Neutrophil (primary cell): Measurements from ENCODE around the gene KCNH1.
"Not testable (repeated sequence)": the region's sequence is repeated elsewhere in the genome, so short reads cannot be mapped to it uniquely, and the experiment has no call there.

Experiments used
- H3K27ac ChIP-seq: fragments of 200-600 bp; sonication (generic); 2 replicates; pipeline ENCODE4 v1.5.1; 2016; ENCODE audit warnings: mild to moderate bottlenecking, moderate library complexity
- H3K27me3 ChIP-seq: fragments of 200-600 bp; sonication (generic); 2 replicates; pipeline ENCODE4 v1.6.0; 2016; ENCODE audit warnings: mild to moderate bottlenecking
- H3K36me3 ChIP-seq: fragments of 200-600 bp; sonication (generic); 2 replicates; pipeline ENCODE4 v1.5.1; 2017
- H3K4me1 ChIP-seq, 2 experiments: fragments of 200-600 bp in 1 of 2; sonication (generic) in 1 of 2; 1 replicate in 1 of 2; 2 replicates in 1 of 2; pipeline versions ENCODE4 v1.5.1 to v1.6.1; 2013 to 2016; ENCODE audit warnings: low read depth in 1 of 2, low read length in 1 of 2, mild to moderate bottlenecking in 1 of 2, moderate library complexity in 1 of 2; ENCODE audit not compliant: control insufficient read depth in 1 of 2, insufficient read depth in 1 of 2
- H3K4me3 ChIP-seq, 2 experiments: fragments of 200-600 bp in 1 of 2; sonication (generic) in 1 of 2; 1 replicate in 1 of 2; 2 replicates in 1 of 2; pipeline ENCODE4 v1.5.1; 2013 to 2016; ENCODE audit warnings: low read depth in 1 of 2, low read length in 1 of 2, mild to moderate bottlenecking in 1 of 2, moderate library complexity in 1 of 2
- H3K9me3 ChIP-seq: fragments of 200-600 bp; sonication (generic); 2 replicates; pipeline ENCODE4 v1.5.1; 2016
- CTCF ChIP-seq: fragments of 200-600 bp; sonication (generic); IDR thresholded peaks from 2 replicates; pipeline ENCODE4 v1.5.1; 2016; ENCODE audit warnings: antibody characterized with exemption

KCNH1 gene

GRCh38 chr1:210662291-210663050, 471.5 kb downstream of the KCNH1 start:
- no peak overlapping the region for H3K27ac ChIP-seq
- no peaks in the 10 kb centered on the region for H3K9me3 ChIP-seq
- no peaks in the 10 kb centered on the region for H3K36me3 ChIP-seq
- no peaks in the 10 kb centered on the region for H3K27me3 ChIP-seq
- TF ChIP-seq CTCF = no peak
- H3K4me3 ChIP-seq = no peak overlapping the region
- H3K4me1 ChIP-seq = no peaks in the 10 kb centered on the region

- not testable (repeated sequence) for H3K36me3 ChIP-seq, H3K27me3 ChIP-seq, H3K27ac ChIP-seq, H3K4me1 ChIP-seq, H3K4me3 ChIP-seq, H3K9me3 ChIP-seq
Measured at GRCh38 chr1:210661520-210661919, 472.4 kb downstream of the KCNH1 start.

- H3K9me3 ChIP-seq = no peaks in the 10 kb centered on the region
- TF ChIP-seq CTCF = no peak
- no peaks in the 10 kb centered on the region for H3K4me1 ChIP-seq
- H3K27me3 ChIP-seq = no peaks in the 10 kb centered on the region
- no peaks in the 10 kb centered on the region for H3K36me3 ChIP-seq
- H3K4me3 ChIP-seq = no peak overlapping the region
- no peak overlapping the region for H3K27ac ChIP-seq
Measured at GRCh38 chr1:210657806-210658205, 476.1 kb downstream of the KCNH1 start.

GRCh38 chr1:210655511-210655910, 478.4 kb downstream of the KCNH1 start:
- no peaks in the 10 kb centered on the region for H3K27me3 ChIP-seq
- H3K9me3 ChIP-seq = no peaks in the 10 kb centered on the region
- H3K27ac ChIP-seq = no peak overlapping the region
- no peaks in the 10 kb centered on the region for H3K4me1 ChIP-seq
- no peaks in the 10 kb centered on the region for H3K36me3 ChIP-seq
- no peak for TF ChIP-seq CTCF
- no peak overlapping the region for H3K4me3 ChIP-seq

GRCh38 chr1:210654176-210654981, 479.6 kb downstream of the KCNH1 start:
- no peak for TF ChIP-seq CTCF

GRCh38 chr1:210653771-210654170, 480.2 kb downstream of the KCNH1 start:
- no peaks in the 10 kb centered on the region for H3K9me3 ChIP-seq
- H3K27me3 ChIP-seq = no peaks in the 10 kb centered on the region
- TF ChIP-seq CTCF = no peak
- no peaks in the 10 kb centered on the region for H3K36me3 ChIP-seq
- no peak overlapping the region for H3K27ac ChIP-seq
- no peaks in the 10 kb centered on the region for H3K4me1 ChIP-seq
- no peak overlapping the region for H3K4me3 ChIP-seq

More at GRCh38 chr1:210654176-210654981, 479.6 kb downstream of the KCNH1 start:
- Histone ChIP-seq H3K27ac (no peak overlapping the region), H3K4me1 (no peaks in the 10 kb centered on the region), H3K4me3 (no peak overlapping the region), H3K36me3 (no peaks in the 10 kb centered on the region), H3K9me3 (no peaks in the 10 kb centered on the region), H3K27me3 (no peaks in the 10 kb centered on the region)
